Activated naive CD8-positive, alpha-beta T cell treated with anti-CD3 and anti-CD28 coated beads, Interleukin-2, amount 10 ng/mL, durations not matched to agents 7 days and 5 days (primary cell): ENCODE measurements around the gene MRPS6. TPM values are rescaled to one million over a fixed set of nuclear protein-coding genes. Genes with fewer than 3 reads are reported as not detected.

Source experiments
- ATAC-seq: fragments of 150-1000 bp; cut with Tn5 transposase; one replicate; pipeline ENCODE4 v1.10.0; 2021; ENCODE audit warnings: low read depth, moderate library complexity
- POLR2A ChIA-PET: fragments of 350-600 bp; sonication (Branson Sonifier 250); formaldehyde crosslinking; loops from one replicate; lab custom pipeline; 2021; ENCODE audit warnings: antibody characterized with exemption; lab: Charles Lee
- DNase-seq: peaks from one replicate; pipeline ENCODE4 v3.0.0; 2021
- H3K27ac Mint-ChIP-seq: one replicate; pipeline ENCODE4 v1.8.0; 2022; ENCODE audit warnings: mild to moderate bottlenecking, mixed read lengths
- H3K27me3 Mint-ChIP-seq: one replicate; pipeline ENCODE4 v1.8.0; 2022; ENCODE audit warnings: mild to moderate bottlenecking, moderate library complexity, mixed read lengths
- H3K36me3 Mint-ChIP-seq: one replicate; pipeline ENCODE4 v1.8.0; 2021; ENCODE audit warnings: mild to moderate bottlenecking, mixed read lengths
- H3K4me1 Mint-ChIP-seq: one replicate; pipeline ENCODE4 v1.8.0; 2021; ENCODE audit warnings: mixed read lengths
- H3K4me3 Mint-ChIP-seq: one replicate; pipeline ENCODE4 v1.8.0; 2022; ENCODE audit warnings: mild to moderate bottlenecking, moderate library complexity, mixed read lengths
- H3K9me3 Mint-ChIP-seq: one replicate; pipeline ENCODE4 v1.8.0; 2021; ENCODE audit warnings: mixed read lengths
- total RNA-seq, 2 experiments: library from RNA; stranded (reverse); gene quantifications; one replicate each; pipeline ENCODE4 v1.2.3, GENCODE V29; 2021

Gene MRPS6
- total RNA-seq, 2 experiments from 2014 or later: 75.7 to 77.2 TPM

DNA sequence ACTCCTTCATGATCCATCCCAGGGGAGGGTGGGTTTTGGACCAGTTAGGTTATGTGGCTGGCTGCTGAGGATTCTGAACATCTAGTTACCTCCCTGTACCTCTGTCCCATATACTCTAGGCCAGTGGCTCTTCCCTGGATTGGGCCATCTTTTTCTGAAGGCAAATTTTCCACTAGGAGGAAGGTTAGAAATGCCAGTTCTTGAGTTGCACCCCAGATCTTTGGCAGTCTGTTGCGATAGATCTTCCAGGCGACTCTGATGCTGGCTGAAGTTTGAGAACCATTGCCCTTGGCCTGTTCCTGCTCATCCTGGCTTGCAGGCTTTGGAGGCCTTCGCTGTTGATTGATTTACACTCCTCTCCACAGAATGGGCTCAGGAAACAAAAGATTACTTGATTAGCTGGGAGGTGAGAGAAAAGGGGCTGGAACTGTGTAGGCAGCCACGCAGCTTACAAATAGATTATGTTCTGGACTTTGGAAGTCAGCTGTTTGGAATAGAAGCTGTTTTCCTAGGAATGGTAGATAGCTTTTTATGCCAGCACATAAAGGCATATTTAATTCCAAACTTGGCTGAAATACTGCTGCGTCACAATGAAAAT lies 110.1 kb downstream of the MRPS6 start:
- no peak for ATAC-seq
- peaks cover 2% of the 10 kb centered on the region for H3K4me1 Mint-ChIP-seq
- H3K36me3 Mint-ChIP-seq: peaks cover 13% of the 10 kb centered on the region

DNA sequence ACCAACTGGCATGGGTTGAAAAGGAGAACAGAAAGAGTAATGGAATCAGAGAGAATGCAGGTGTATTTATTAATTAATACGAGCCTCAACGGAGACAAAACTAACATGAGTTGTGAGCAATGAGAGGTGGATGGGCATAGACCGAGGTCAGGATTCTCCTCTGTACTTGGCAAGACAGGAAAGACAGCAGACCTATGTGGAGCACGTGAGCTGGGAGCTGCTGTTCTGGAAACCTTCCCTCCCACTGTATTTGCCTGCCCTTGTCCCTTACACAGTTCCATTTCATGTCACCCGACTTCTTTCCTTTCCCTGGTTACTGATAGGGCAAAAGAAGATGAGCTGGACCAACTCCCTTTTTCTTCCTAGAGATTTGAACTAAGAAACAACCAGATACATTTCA lies 110.9 kb downstream of the MRPS6 start:
- Mint-ChIP-seq H3K4me1 (peaks cover under 1% of the 10 kb centered on the region), H3K4me3 (no peak overlapping the region), H3K27me3 (no peaks in the 10 kb centered on the region), H3K36me3 (peaks cover 17% of the 10 kb centered on the region), H3K9me3 (peaks cover 3% of the 10 kb centered on the region), H3K27ac (no peak overlapping the region)
- no peak for ATAC-seq
- POLR2A ChIA-PET: no interaction called here
- DNase-seq: no peak

More for the DNA sequence above, 110.1 kb downstream of the MRPS6 start:
- Mint-ChIP-seq H3K9me3 (peaks cover 4% of the 10 kb centered on the region), H3K27ac (no peak overlapping the region), H3K4me3 (no peak overlapping the region), H3K27me3 (no peaks in the 10 kb centered on the region)
- POLR2A ChIA-PET: no interaction called here
- DNase-seq: no peak

DNA sequence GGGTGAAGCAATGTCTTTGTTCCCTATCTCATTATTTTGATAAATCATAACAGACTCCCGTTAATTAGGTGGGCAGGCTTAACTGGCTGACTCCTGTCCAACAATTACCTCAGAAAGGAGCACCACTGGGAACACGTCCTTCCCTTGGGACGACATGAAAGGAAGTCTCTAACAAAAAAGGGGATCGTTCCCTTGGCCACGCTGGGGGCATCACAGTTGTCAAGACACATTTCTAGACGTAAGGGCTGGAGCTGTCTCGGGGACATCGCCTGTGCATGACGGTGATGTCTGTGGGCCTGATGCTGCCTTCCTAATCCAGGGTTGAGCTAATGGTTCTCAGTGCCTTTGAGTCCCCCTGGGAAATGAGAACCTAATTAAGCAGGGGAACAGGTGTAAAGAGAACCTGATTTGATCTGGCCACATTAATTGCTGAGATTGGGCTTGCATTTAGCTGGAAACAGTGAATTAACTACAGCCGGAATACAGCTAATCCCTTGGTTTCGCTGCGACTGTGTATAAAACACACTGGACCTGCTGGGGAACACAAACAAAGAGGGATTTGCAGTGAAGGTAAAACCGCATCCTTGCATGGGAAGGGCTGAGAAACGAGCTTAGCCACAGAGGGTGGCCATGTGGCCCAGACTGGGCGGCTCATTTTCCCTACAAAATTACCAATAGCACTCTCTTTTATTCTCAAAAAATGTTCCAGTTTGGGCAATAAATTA lies 111.8 kb downstream of the MRPS6 start:
- no peak for DNase-seq
- Mint-ChIP-seq H3K36me3 (peaks cover 25% of the 10 kb centered on the region), H3K27me3 (no peaks in the 10 kb centered on the region), H3K27ac (no peak overlapping the region), H3K4me1 (peaks cover 10% of the 10 kb centered on the region), H3K9me3 (peaks cover 9% of the 10 kb centered on the region), H3K4me3 (no peak overlapping the region)
- POLR2A ChIA-PET: no interaction called here
- ATAC-seq: no peak

DNA sequence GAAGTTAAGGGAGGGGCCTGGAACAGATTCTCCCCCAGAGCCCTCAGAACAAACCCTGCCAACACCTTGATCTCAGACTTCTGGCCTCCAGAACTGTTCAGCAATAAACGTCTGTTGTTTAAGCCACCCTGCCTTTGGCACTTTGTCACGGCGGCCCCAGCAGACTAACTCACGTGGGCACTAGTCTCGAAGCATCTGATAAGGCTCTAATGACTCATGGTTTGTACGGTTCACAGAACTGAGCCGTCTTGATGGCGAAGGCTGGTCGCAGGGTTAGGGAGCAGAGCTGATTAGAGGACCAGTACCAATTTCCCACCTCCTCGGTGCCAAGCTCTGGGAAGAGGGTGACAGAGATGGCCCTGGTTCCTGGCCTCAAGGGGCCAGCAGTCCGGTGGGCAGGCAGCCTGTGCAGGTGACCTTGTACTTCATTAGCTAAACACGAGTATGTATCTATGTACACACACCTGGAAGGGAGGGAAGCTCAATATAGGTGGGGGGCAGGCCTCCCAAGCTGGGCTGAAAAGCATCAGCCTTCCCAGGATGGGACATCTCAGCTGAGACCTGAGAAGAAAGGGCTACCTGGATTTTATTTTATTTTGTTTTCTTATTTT lies 112.8 kb downstream of the MRPS6 start:
- POLR2A ChIA-PET: no interaction called here
- DNase-seq (no peak), ATAC-seq (no peak)
- peaks cover 23% of the 10 kb centered on the region for H3K36me3 Mint-ChIP-seq
- H3K4me3 Mint-ChIP-seq: no peak overlapping the region
- H3K4me1 Mint-ChIP-seq: peaks cover 13% of the 10 kb centered on the region
- peaks cover 9% of the 10 kb centered on the region for H3K9me3 Mint-ChIP-seq
- H3K27me3 Mint-ChIP-seq: no peaks in the 10 kb centered on the region
- H3K27ac Mint-ChIP-seq: no peak overlapping the region

DNA sequence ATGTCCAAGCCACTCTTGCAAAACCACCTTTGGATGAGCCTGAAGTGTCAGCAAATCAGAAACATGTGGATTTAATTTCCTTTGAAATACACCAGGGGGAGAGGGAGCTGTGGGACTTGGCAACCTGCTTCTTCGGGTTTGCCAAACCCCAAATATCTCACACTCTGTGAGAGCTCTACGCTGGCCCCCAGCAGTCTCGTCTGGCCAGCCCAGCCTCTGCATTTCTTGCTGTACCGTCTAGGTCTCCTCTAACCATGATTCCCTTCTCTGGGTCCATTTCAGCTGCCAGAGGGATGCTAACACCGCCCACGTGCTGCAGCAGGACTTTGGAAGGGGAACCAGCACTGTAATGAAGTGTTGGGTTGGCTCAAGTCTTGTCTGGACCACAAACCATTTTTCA lies 114.6 kb downstream of the MRPS6 start:
- Mint-ChIP-seq H3K36me3 (peaks cover 22% of the 10 kb centered on the region), H3K9me3 (peaks cover 7% of the 10 kb centered on the region), H3K27me3 (no peaks in the 10 kb centered on the region), H3K4me1 (peaks cover 22% of the 10 kb centered on the region), H3K4me3 (no peak overlapping the region), H3K27ac (no peak overlapping the region)
- DNase-seq (no peak), ATAC-seq (no peak)
- POLR2A ChIA-PET: interaction anchor here (1.9 kb wide), 1 partner anchor 11 kb away, joined by 6 read pairs; no protein-coding TSS in a partner anchor

DNA sequence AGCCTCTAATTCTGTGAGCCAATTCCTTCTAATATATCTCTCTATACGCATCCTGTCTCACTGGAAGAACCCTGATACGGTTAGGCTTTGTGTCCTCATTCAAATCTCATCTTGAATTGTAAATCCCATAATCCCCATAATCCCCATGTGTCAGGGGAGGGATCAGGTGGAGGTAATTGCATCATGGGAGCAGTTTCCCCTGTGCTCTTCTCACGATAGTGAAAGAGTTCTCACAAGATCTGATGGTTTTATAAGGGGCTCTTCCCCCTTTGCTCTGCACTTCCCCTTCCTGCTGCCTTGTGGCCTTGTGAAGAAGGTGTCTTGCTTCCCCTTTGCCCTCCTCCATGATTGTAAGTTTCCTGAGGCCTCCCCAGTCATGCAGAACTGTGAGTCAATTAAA lies 116.1 kb downstream of the MRPS6 start:
- H3K27ac Mint-ChIP-seq: peak overlapping the region; percentile 80
- POLR2A ChIA-PET: no interaction called here
- peaks cover 9% of the 10 kb centered on the region for H3K9me3 Mint-ChIP-seq
- no peak for ATAC-seq
- H3K4me3 Mint-ChIP-seq: peak overlapping the region; percentile 37
- no peak for DNase-seq
- peaks cover 26% of the 10 kb centered on the region for H3K4me1 Mint-ChIP-seq
- H3K27me3 Mint-ChIP-seq: no peaks in the 10 kb centered on the region
- peaks cover 23% of the 10 kb centered on the region for H3K36me3 Mint-ChIP-seq

DNA sequence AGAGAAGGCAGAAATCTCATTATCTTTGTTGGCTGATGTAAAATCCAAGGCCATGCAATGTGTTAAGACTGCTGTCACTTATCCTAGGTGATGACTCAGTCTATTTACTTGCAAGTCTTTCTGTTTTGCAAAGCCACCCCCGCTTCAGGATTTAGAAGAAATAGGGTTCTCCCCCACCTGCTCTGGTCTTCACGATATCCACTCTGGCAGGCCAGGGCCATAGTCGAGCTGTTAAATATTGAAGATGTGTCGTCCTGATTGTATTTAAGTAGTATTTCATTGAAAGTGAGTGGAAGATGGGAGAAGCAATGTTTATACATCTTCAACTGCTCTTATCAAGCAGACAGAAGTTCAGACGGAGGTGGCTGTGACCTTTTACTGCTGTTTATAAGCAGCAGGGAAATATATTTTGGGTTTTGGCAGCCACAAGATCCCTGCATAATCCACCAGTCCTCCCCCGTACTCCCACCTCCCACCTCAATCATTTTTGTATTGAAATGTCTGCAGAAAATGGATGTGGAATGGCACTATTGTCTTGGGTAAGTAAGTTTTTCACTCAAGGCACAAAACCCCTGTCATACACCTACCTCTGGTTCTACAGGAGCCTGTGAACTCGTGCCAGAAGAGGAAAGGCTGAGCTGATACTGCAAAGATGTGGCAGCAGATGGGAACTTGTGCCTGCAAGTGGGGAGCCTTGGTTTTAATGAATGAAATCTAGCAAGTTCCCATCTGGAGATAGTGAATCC lies 117.4 kb downstream of the MRPS6 start:
- Mint-ChIP-seq H3K27me3 (no peaks in the 10 kb centered on the region), H3K9me3 (peaks cover 9% of the 10 kb centered on the region), H3K4me3 (no peak overlapping the region), H3K4me1 (peaks cover 26% of the 10 kb centered on the region), H3K36me3 (peaks cover 22% of the 10 kb centered on the region), H3K27ac (peak overlapping the region; percentile 39)
- no peak for ATAC-seq
- POLR2A ChIA-PET: interaction anchor here (0.6 to 1.3 kb wide), 2 partner anchors 8 to 39 kb away, joined by 3 to 6 read pairs; no protein-coding TSS in a partner anchor
- no peak for DNase-seq

DNA sequence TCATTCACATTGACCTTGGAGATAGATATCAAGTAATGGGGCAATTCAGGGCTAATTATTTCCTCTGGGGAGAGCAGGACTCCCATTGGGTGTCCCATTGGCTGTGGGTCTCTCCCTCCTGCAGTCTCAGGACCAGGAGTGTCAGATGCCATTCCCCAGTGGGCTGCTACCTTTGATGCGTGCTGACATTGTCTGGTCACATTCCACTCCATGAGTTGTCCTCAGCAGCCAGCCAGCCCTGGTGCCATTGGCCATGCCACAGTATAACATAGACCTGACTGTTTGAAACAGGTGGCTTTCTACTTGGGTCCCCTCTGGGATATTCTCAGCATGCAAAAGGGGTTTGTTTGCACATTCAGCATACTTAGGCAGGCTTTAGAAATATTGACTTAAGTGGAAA lies 118.5 kb downstream of the MRPS6 start:
- peaks cover 9% of the 10 kb centered on the region for H3K9me3 Mint-ChIP-seq
- POLR2A ChIA-PET: interaction anchor here (1.0 kb wide), 1 partner anchor 37 kb away, joined by 8 read pairs; no protein-coding TSS in a partner anchor
- H3K36me3 Mint-ChIP-seq: peaks cover 21% of the 10 kb centered on the region
- ATAC-seq (no peak), DNase-seq (no peak)
- peak overlapping the region; percentile 86 for H3K27ac Mint-ChIP-seq
- no peak overlapping the region for H3K4me3 Mint-ChIP-seq
- no peaks in the 10 kb centered on the region for H3K27me3 Mint-ChIP-seq
- H3K4me1 Mint-ChIP-seq: peaks cover 26% of the 10 kb centered on the region

Other genes with a start within 250 kb of the MRPS6 start
- gene ATP5PO, start 157.8 kb upstream of the MRPS6 start, total RNA-seq: 100 to 1,000 TPM; 167 TPM
- 10 to 100 TPM; 22.3 to 23.7 TPM for gene SLC5A3, start within 50 bp of the MRPS6 start, total RNA-seq